ENCODE data around the gene NEK9.
"Not testable (repeated sequence)": the region's sequence is repeated elsewhere in the genome, so short reads cannot be mapped to it uniquely, and the experiment has no call there.

The NEK9 gene

GRCh38 chr14:75068294-75069120 is 58.3 kb downstream of the NEK9 start:
- peak overlapping the region; percentile 69 for H3K4me3 ChIP-seq (ENCODE audit: low read depth, low read length)
- no peak for TF ChIP-seq CTCF (IDR thresholded peaks at IDR 0.05; ENCODE audit: borderline replicate concordance, insufficient read depth, low read depth, low read length)

- not testable (repeated sequence) for H3K4me3 ChIP-seq (ENCODE audit: low read depth, low read length)
Measured at GRCh38 chr14:75067765-75068164, 59.1 kb downstream of the NEK9 start.

- no peak for TF ChIP-seq CTCF (IDR thresholded peaks at IDR 0.05; ENCODE audit: borderline replicate concordance, insufficient read depth, low read depth, low read length)
- no peak overlapping the region for H3K4me3 ChIP-seq (ENCODE audit: low read depth, low read length)
Measured at GRCh38 chr14:75067212-75067611, 59.6 kb downstream of the NEK9 start.

GRCh38 chr14:75066691-75067090 is 60.2 kb downstream of the NEK9 start:
- no peak overlapping the region for H3K4me3 ChIP-seq (ENCODE audit: low read depth, low read length)
- no peak for TF ChIP-seq CTCF (IDR thresholded peaks at IDR 0.05; ENCODE audit: borderline replicate concordance, insufficient read depth, low read depth, low read length)

GRCh38 chr14:75064205-75064567 is 62.7 kb downstream of the NEK9 start:
- H3K4me3 ChIP-seq (ENCODE audit: low read depth, low read length), result peak overlapping the region; percentile 43
- no peak for TF ChIP-seq CTCF (IDR thresholded peaks at IDR 0.05; ENCODE audit: borderline replicate concordance, insufficient read depth, low read depth, low read length)

GRCh38 chr14:75063491-75064204 is 63.2 kb downstream of the NEK9 start, which contains the start of gene ACYP1:
Gene ACYP1 (minus strand): TSS chr14:75064024. CDS start chr14:75063553, 471 bp downstream.
- TF ChIP-seq CTCF (IDR thresholded peaks at IDR 0.05; ENCODE audit: borderline replicate concordance, insufficient read depth, low read depth, low read length), result no peak
- H3K4me3 ChIP-seq (ENCODE audit: low read depth, low read length), result peak within 1 kb of the TSS; percentile 81

- peak overlapping the region; percentile 81 for H3K4me3 ChIP-seq (ENCODE audit: low read depth, low read length)
- TF ChIP-seq CTCF (IDR thresholded peaks at IDR 0.05; ENCODE audit: borderline replicate concordance, insufficient read depth, low read depth, low read length), result no peak
Measured at GRCh38 chr14:75063013-75063412, 63.8 kb downstream of the NEK9 start.
